ENCODE measurements around the gene CD82.
A peak's percentile ranks its signal among the peaks of the same experiment; 100 is the strongest.

The CD82 gene

DNA sequence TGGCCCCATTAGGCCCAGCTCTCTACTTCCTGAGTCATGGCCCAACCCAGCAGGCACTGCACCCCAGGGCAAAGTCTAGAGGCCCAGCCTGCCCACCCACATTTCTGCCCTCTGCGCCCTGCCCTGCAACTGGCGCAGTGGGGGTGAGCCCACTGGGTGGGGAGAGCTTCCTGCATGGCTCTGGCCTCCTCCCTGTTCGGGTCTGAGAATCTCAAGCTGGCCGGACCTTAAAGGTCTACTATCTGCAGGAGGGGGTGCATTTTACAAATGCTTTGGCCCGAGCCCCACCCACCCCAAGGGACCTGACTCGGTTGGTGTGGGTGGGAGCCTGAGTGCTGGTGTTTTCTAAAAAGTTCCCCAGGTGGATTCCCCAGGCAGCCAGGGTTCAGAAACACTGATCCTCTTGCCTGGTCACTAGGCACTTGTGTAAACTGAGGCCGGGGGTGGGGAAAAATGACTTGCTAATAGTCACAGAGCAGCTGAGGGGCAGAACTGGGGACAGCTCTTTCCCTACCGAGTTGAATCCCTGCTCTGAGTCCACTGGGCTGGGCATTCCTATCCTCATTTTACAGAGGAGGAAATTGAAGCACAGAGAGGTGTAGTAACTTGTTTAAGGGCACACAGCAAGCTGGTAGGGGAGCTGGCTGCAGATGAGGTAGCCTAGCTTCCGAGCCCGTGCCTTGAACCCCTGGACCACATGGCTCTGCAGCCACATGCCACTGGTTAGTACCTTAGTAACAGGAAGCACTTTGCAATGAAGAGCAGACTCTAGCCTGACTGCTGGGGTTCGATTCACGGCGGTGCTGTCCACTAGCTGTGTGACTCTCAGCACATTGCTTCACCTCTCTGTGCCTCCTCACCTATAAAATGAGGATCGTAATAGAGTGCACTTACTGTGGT, 36.3 kb downstream of the CD82 start:
- Histone ChIP-seq H3K36me3 (ENCODE audit: low read length) (no peaks in the 10 kb centered on the region), H3K4me3 (ENCODE audit: insufficient read depth, low read length, poor library complexity, severe bottlenecking) (no peak overlapping the region), H3K9ac (ENCODE audit: low read length) (peak overlapping the region; percentile 51; the same call in 1 of the 2 replicates), H3K9me2 (replicated peaks; ENCODE audit: insufficient read depth, low read length) (no peaks in the 10 kb centered on the region), H3K79me2 (ENCODE audit: insufficient read depth, low read length) (no peaks in the 10 kb centered on the region), H3K4me2 (ENCODE audit: low read depth, low read length, poor library complexity, severe bottlenecking) (peak overlapping the region; percentile 58), H4K20me1 (ENCODE audit: low read depth, low read length) (no peaks in the 10 kb centered on the region), H3K27me3 (ENCODE audit: low read length) (no peaks in the 10 kb centered on the region), H2AFZ (ENCODE audit: low read depth, low read length, severe bottlenecking) (no peak overlapping the region), H3K9me3 (ENCODE audit: insufficient read depth, low read length) (no peaks in the 10 kb centered on the region), H3K27ac (ENCODE audit: low read depth, low read length) (peak overlapping the region; percentile 90), H3F3A (ENCODE audit: insufficient read depth) (peaks cover 10% of the 10 kb centered on the region; the same call in 1 of the 2 replicates)
- no peak for TF ChIP-seq EZH2phosphoT487 (conservative IDR thresholded peaks at IDR 0.05; ENCODE audit: low read length)
- TF ChIP-seq, protein P1, sequence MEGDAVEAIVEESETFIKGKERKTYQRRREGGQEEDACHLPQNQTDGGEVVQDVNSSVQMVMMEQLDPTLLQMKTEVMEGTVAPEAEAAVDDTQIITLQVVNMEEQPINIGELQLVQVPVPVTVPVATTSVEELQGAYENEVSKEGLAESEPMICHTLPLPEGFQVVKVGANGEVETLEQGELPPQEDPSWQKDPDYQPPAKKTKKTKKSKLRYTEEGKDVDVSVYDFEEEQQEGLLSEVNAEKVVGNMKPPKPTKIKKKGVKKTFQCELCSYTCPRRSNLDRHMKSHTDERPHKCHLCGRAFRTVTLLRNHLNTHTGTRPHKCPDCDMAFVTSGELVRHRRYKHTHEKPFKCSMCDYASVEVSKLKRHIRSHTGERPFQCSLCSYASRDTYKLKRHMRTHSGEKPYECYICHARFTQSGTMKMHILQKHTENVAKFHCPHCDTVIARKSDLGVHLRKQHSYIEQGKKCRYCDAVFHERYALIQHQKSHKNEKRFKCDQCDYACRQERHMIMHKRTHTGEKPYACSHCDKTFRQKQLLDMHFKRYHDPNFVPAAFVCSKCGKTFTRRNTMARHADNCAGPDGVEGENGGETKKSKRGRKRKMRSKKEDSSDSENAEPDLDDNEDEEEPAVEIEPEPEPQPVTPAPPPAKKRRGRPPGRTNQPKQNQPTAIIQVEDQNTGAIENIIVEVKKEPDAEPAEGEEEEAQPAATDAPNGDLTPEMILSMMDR (IDR thresholded peaks at IDR 0.05; ENCODE audit: insufficient read depth, low read length, poor library complexity, severe bottlenecking), result no peak

GRCh38 chr11:44602891-44603310, 37.4 kb downstream of the CD82 start:
- Histone ChIP-seq H3F3A (ENCODE audit: insufficient read depth) (peaks cover 10% of the 10 kb centered on the region; the same call in 1 of the 2 replicates), H3K36me3 (ENCODE audit: low read length) (no peaks in the 10 kb centered on the region), H3K27ac (ENCODE audit: low read depth, low read length) (peak overlapping the region; percentile 90), H3K27me3 (ENCODE audit: low read length) (no peaks in the 10 kb centered on the region), H3K79me2 (ENCODE audit: insufficient read depth, low read length) (no peaks in the 10 kb centered on the region), H3K9me2 (replicated peaks; ENCODE audit: insufficient read depth, low read length) (no peaks in the 10 kb centered on the region), H3K9ac (ENCODE audit: low read length) (peak overlapping the region; percentile 51; the same call in 1 of the 2 replicates), H3K4me3 (ENCODE audit: insufficient read depth, low read length, poor library complexity, severe bottlenecking) (no peak overlapping the region), H3K4me2 (ENCODE audit: low read depth, low read length, poor library complexity, severe bottlenecking) (peak overlapping the region; percentile 58), H2AFZ (ENCODE audit: low read depth, low read length, severe bottlenecking) (no peak overlapping the region), H4K20me1 (ENCODE audit: low read depth, low read length) (no peaks in the 10 kb centered on the region), H3K9me3 (ENCODE audit: insufficient read depth, low read length) (no peaks in the 10 kb centered on the region)
- TF ChIP-seq, protein P1 (IDR thresholded peaks at IDR 0.05; ENCODE audit: insufficient read depth, low read length, poor library complexity, severe bottlenecking), result no peak
- TF ChIP-seq EZH2phosphoT487 (conservative IDR thresholded peaks at IDR 0.05; ENCODE audit: low read length), result no peak

DNA sequence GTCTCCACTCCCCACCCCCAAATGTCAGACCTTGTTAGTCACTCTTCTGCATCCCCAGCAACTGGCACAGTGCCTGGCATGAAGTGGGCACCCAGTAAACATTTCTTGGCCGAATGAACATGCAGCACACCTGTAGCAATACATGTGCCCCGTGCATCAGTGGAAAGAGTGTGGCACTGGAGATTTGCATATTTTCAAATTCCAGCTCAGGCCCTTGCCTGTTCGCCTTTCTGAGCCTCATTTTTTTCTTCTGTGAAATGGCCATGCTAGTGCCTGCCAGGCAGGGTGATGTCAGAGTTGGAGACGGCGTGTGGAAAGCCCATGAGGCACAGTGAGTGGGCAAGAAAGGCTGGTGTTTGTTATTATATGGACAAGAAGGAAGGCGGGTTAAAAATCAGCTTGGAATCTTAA, 38.7 kb downstream of the CD82 start:
- H2AFZ ChIP-seq (ENCODE audit: low read depth, low read length, severe bottlenecking), result no peak overlapping the region
- H3F3A ChIP-seq (ENCODE audit: insufficient read depth), result peaks cover 16% of the 10 kb centered on the region; the same call in 1 of the 2 replicates
- no peaks in the 10 kb centered on the region for H4K20me1 ChIP-seq (ENCODE audit: low read depth, low read length)
- H3K4me2 ChIP-seq (ENCODE audit: low read depth, low read length, poor library complexity, severe bottlenecking), result peak overlapping the region; percentile 58
- no peaks in the 10 kb centered on the region for H3K79me2 ChIP-seq (ENCODE audit: insufficient read depth, low read length)
- H3K9ac ChIP-seq (ENCODE audit: low read length), result peak overlapping the region; percentile 51
- peak overlapping the region; percentile 34 for H3K4me3 ChIP-seq (ENCODE audit: insufficient read depth, low read length, poor library complexity, severe bottlenecking)
- H3K9me2 ChIP-seq (replicated peaks; ENCODE audit: insufficient read depth, low read length), result no peaks in the 10 kb centered on the region
- H3K9me3 ChIP-seq (ENCODE audit: insufficient read depth, low read length), result no peaks in the 10 kb centered on the region
- H3K27me3 ChIP-seq (ENCODE audit: low read length), result no peaks in the 10 kb centered on the region
- no peaks in the 10 kb centered on the region for H3K36me3 ChIP-seq (ENCODE audit: low read length)
- peak overlapping the region; percentile 90 for H3K27ac ChIP-seq (ENCODE audit: low read depth, low read length)
- TF ChIP-seq, protein P1 (IDR thresholded peaks at IDR 0.05; ENCODE audit: insufficient read depth, low read length, poor library complexity, severe bottlenecking), result no peak
- no peak for TF ChIP-seq EZH2phosphoT487 (conservative IDR thresholded peaks at IDR 0.05; ENCODE audit: low read length)

Data from SU-DHL-6 (cell line).